ENCODE data around the gene PTPN23.

DNA sequence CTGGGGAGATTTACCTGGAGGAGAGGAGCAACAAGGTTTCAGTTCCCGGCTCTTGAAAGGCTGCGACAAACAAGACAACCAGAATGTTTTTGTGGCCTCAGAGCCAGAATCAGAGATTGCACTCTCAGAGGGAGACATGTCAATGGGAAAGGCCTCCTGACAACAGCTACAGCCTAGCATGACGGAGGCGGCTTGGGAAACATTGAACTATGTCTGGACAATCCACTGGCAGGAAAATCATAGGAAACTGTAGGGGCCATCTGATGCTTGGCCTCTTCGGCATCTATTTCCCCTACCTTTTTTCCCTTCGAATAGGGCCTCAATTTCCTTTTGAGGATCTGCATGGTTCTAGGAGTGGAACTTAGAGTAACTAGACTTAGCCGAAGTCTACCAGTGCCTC, 13.2 kb upstream of the PTPN23 start:
- TF ChIP-seq POLR2A (IDR thresholded peaks at IDR 0.05): no peak
- TF ChIP-seq CTCF (IDR thresholded peaks at IDR 0.05): no peak
- no peak for TF ChIP-seq POLR2AphosphoS5 (IDR thresholded peaks at IDR 0.05)
